PFSK-1 (cell line): Measurements from ENCODE around the gene NPR1.

Experiments used
- FOXP2 ChIP-seq: optimal IDR thresholded peaks from 2 replicates; pipeline ENCODE3; 2011; ENCODE audit warnings: borderline replicate concordance, control low read depth, inconsistent platforms; ENCODE audit not compliant: insufficient read depth; ENCODE audit errors: extremely low read length, extremely low read depth
- POLR2AphosphoS5 ChIP-seq: IDR thresholded peaks from 2 replicates; pipeline ENCODE4 v1.6.1; 2012; ENCODE audit warnings: low read depth, mild to moderate bottlenecking, control low read depth, low read length, moderate library complexity
- REST ChIP-seq, 2 experiments: IDR thresholded peaks; 2 replicates each; pipeline versions ENCODE4 v1.6.1 to v1.8.0; 2011 to 2012; ENCODE audit warnings: low read depth in 2 of 2, low read length in 2 of 2, control low read depth in 1 of 2, inconsistent platforms in 1 of 2, mild to moderate bottlenecking in 1 of 2, moderate library complexity in 1 of 2; ENCODE audit not compliant: insufficient read depth in 1 of 2
- SIN3A ChIP-seq: IDR thresholded peaks from 2 replicates; pipeline ENCODE4 v1.6.1; 2012; ENCODE audit warnings: mild to moderate bottlenecking, low read length, moderate library complexity, borderline replicate concordance; ENCODE audit not compliant: insufficient read depth
- TAF1 ChIP-seq: IDR thresholded peaks from 2 replicates; pipeline ENCODE4 v1.6.1; 2012; ENCODE audit warnings: low read length, control low read depth, borderline replicate concordance; ENCODE audit not compliant: insufficient read depth

The NPR1 gene

GRCh38 chr1:153687346-153688125 lies 9.0 kb downstream of the NPR1 start:
- no peak for TF ChIP-seq REST (IDR thresholded peaks at IDR 0.05; ENCODE audit: insufficient read depth in 1 of 2, low read depth in 2 of 2, low read length in 2 of 2)
- no peak for TF ChIP-seq TAF1
- no peak for TF ChIP-seq POLR2AphosphoS5
- no peak for TF ChIP-seq SIN3A
- no peak for TF ChIP-seq FOXP2

- TF ChIP-seq POLR2AphosphoS5 (no peak), REST (IDR thresholded peaks at IDR 0.05; ENCODE audit: insufficient read depth in 1 of 2, low read depth in 2 of 2, low read length in 2 of 2) (no peak), SIN3A (no peak), FOXP2 (no peak), TAF1 (no peak)
These were observed 9.8 kb downstream of the NPR1 start for GRCh38 chr1:153688276-153688675.

GRCh38 chr1:153688736-153689328 lies 10.3 kb downstream of the NPR1 start:
- no peak for TF ChIP-seq FOXP2
- no peak for TF ChIP-seq TAF1

GRCh38 chr1:153693466-153693865 lies 15.0 kb downstream of the NPR1 start:
- no peak for TF ChIP-seq POLR2AphosphoS5
- no peak for TF ChIP-seq REST (IDR thresholded peaks at IDR 0.05; ENCODE audit: insufficient read depth in 1 of 2, low read depth in 2 of 2, low read length in 2 of 2)
- TF ChIP-seq TAF1 = no peak
- no peak for TF ChIP-seq FOXP2
- no peak for TF ChIP-seq SIN3A

GRCh38 chr1:153696741-153697140 lies 18.3 kb downstream of the NPR1 start:
- TF ChIP-seq TAF1 (no peak), REST (IDR thresholded peaks at IDR 0.05; ENCODE audit: insufficient read depth in 1 of 2, low read depth in 2 of 2, low read length in 2 of 2) (no peak), SIN3A (no peak), FOXP2 (no peak), POLR2AphosphoS5 (no peak)
